Measurements from ENCODE around the gene GNAL.

GNAL gene

DNA sequence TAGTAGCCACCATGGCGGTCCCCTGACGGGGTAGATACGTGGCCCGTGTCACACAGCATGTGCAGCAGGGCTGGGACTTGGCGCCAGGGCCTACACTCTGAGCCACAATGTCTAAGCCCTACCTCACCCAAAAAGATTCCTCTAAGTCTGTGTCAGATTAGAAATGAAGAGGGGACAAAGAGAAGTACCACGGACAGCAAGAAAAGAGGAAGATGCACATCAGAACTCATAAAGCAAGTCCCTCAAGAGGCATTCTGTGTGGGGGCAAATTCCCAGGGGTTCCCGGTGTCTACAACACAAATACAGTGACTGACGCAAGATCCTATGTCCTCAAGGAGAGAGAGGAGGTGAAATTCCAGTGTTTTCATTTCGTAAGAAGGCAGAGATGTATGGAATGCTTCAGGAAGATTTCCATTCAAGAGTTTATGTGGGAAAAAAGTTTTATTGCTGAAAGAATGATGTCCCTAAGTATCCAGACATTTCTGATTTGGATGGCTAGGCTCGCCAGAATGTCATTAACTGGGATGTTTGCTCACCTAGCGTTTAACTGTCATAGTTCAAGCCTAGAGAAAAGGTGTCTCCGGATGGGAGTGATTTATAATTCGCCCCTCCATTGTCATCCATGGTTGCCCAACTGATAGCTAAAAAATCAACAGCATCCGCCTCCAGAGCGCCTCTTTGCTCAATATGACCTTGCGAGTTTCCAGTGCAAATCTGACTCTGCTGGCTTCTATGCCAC, 86.5 kb downstream of the GNAL start:
- no peak for DNase-seq

DNA sequence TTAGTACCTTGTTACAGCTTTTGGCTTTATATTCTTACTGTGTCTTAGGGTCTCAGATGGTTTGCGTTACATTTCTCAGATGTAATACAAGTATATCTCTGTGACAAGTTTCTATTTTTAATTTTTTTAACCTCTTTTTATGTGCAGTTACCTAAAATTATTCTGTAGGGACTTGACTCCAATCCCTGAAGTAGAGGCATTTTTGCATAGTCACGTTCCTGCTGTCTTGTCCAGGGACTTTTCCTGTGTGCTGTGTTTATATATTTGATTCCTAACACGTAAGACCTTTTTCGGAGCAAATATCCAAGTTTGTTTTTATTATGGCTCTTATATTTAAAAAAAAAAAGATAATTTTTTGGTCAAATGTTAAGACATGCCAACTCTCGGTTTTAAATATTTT, 91.0 kb downstream of the GNAL start:
- DNase-seq = no peak

DNA sequence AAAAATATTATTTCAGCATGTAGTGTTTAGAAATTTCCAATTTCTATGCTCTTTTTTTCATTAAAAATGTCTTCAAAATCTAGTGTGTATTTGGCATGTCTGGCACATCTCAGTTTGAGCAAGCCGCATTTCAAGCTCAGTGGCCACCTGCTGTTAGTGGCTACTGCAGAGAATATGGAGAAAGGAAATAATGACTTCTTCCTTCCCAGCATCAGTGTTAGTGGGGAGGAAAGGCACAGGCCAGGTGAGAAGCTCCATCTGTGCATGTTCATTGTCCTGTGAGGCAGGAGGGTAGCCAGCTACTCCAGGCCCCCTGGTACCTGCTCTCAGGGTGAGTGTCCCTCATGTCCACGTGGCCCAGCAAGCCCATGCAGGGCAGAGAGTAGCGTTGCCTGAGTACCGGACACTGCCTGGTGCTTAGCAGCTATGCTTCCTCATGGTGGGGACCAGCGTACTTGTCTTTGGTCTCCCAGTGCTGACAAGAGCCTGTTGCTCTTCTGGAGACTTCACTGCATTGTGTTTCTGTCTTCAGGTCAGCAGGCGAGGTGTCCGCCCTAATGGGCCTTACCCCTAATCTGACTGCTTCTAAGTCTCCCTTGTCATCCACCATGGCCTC, 94.8 kb downstream of the GNAL start:
- DNase-seq = no peak

DNA sequence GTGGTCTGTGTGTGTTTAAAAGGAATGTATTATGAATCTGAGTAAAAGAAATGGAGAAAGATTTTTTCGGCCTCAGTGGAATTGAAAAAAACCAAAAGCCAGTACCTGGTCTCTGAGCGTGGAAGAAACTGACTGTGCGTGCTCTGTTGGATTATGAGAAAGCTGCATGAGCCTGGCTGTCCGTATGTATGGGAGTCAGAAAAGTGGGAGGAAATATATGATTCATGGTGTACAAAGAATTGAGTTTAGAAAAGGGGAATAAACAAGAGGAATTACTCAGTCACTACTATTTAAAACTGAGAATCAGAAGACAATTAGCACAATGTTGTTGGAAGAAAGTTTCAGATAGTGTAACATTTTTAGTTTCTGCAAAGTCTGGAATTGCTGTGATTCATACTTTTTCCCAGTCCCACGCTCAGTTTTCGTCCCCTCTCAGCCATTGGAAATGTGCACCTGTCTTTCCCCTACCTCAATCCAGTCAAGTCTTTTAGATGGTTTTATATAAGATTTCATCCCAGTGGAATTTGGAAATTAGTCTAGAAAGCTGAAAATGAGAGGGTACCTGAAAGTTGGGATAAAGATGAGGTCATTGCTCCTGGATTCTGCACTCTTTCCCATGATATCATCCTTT, 95.7 kb downstream of the GNAL start:
- DNase-seq = no peak

DNA sequence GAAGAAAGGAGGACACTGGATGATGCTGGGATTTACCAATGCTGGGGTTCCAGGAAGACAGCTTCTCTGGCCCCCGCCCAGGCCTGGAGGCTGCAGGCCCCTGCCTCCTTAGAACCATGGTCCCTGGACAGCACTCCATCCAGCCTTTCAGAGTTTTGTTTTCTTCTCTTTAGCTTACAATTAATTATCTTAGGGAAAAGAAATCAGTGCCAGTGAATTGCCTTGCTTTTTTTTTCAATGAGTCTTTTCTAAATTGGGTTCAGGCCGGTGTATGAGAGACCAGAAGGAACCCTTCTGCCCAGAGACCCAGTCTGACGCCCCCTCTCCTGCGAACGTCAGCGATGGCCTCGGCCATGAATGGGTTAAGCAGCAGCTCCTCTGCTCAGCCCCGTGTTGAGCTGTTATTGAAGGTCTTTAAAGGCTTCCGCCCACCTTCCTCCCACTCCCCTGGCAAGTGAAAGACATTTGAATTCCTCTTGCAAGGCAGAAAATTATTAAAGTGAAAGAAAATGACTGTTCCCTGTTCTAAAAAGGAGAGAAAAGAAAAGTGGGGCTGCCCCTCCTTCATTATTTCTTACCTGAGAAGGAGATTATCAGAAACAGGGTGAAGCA, 96.5 kb downstream of the GNAL start:
- no peak for DNase-seq

DNA sequence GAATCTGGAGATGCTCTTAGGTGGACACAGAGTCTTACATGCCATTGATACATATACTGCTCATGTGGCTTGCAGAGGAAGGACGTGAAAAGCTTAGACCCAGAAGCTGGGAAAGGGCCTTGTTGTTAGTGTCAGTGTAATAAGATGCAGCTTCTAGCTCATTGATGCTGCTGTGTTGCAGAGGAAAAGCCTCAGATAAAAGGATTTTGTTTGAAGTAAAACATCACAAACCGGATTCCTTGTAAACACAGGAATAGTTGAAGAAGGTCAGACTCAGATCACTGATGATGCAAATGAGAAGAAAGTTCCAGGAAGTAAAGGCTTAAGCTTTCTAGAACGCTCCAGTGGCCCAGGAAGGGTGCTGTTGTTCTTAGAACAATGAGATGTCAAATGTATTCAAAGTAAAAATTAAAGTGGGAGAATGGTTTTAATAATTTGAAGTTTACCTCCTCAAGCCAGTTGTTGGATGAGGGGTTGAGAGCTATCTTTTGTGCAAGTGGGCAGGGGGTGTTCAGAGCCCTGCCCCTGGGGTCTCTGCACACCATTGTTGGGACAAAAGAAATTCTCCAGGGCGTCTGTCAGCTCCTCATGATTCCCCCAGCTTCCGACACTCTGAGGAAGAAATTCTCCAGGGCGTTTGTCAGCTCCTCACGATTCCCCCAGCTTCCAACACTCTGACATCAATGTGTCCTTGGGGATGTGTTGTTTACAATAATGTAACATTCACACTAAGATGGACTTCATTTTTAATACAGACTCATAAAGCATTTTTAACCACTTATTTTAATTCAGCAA, 100.8 kb downstream of the GNAL start:
- DNase-seq = no peak

DNA sequence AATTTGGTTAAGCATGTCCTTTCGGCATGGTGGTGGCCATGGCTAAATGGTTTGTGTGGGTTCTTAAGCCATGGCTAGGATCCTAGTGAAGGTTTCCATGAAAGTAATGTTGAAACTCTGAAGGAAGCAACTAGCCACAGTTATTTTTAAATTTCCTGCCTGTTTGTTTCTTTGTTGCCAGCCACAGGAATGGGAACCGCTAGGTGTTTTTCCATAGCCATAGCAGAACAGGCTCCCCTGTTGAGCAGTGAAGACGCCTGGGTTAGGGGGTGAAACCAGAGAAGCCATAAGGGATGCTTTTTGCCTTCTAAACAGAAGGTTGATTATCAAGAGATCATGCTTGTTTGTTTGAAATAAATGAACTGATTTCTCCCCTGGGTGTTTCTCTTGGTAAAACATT, 102.1 kb downstream of the GNAL start:
- DNase-seq = no peak

DNA sequence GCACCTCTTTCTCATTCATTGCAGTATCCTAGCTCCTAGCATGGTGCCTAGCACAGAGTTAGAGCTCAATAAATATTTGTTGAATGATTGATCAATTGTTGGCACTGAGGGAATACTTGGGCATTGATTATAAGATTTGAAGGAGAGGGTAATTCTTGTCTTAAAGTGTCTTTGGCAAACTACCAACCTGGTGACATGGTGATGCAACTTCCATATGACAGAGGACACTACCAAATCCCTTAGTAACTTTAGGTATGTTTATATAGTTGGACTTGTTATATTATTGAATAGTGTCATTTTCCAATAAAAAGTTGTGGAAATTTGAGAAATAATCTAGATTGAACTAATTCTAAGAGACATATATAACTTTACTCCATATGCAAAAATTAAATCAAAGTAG, 103.6 kb downstream of the GNAL start:
- no peak for DNase-seq

DNA sequence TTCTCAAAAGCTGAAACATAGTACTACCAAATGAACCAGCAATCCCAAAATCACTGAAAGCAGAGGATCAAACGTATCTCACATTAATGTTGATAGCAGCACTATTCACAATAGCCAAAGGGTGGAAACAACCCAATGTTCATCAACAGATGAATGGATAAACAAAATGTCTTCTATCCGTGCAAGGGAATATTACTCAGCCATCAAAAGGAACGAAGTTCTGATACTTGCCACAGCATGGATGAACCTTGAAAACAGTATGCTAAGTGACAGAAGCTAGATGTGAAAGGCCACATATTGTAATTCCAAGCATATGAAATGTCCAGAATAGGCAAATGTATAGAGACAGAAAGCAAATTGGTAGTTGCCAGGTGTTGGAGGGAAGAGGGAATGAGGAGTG, 105.1 kb downstream of the GNAL start:
- DNase-seq = no peak

DNA sequence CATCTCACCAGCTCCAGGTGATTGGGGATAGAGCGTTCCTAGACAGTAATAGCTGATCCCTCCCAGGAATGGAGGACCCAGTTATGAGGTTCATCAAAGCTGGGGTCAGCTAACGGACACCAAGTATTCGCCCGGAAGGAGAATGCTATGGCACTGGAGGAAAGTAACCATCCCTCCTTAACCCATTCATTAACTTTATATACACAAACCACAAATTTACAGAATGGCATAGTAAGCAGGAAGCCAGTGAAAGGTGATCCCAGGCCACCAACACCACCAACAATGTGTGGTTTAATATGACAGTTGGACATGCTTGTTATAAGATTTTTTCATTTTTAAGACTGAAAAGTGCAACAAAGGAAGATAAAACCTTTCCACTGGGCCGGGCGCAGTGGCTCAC, 106.9 kb downstream of the GNAL start:
- DNase-seq = no peak

DNA sequence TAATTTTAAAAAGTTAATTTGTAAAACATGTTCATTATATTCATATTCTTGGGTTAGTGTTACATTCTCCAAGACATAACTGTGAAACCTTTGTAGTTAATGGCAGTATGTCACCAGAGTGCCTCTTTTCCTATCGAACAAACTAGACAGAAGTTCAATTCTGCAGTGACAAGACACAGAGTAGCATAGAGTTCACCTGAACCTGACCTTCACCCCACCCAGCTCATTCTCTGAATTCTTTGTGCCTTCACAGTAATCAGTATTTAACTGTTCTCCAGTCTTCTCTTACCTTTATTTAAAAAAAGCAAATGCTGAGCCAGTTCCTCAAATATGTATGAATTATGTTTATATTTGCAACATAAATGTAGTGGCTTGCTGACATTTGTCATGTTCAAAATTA, 109.2 kb downstream of the GNAL start:
- DNase-seq = no peak

DNA sequence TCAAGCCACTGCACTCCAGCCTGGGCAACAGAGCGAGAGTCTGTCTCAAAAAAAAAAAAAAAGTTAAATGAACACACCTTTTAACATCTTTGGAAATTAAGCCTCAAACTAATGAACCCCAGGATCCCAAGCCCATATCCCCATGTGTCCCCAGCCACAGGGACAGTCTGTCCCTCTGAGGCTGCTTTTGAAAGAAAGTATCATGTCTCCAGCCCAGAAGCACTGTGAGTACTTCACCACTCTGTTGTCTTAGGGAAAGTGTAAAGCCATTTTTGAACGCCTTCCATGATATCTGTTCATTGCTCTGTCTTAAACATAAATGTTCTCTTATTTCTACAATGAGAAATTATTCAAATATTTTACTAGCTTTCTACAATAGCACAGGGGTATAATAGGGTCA, 110.0 kb downstream of the GNAL start:
- DNase-seq = no peak

DNA sequence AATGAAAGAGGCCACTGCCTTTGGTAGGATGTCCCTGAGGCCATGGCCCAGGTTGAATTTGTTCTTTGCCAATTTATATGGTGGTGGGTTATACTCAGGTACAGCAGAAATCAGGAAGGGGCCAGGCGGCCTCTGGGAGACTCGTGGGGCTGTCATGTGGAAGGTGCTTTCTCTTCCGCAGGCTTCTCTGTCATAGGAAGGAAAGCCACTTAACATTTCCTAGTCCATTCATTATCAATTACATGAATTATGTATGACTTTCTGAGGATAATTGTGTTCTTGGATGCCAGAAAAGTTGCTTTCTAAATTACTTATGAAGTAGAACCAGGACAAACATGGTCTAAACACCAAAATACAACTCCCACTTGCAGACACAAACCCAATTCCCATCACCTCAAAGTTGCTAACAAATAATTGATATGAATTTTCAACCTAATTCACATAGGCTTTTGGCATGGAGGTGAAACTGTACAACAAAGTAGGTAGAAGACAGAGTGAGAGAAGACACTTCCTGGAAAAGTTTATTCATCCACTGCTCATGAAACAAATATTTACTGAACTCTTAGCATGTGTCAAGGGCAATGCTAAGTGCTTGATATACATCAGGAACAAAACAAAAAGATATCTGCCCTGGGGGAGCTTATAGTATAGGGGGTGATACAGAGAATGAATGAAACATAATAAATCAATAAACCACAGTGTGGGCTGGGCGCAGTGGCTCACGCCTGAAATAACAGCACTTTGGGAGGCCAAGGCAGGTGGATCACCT, 111.7 kb downstream of the GNAL start:
- DNase-seq = no peak

DNA sequence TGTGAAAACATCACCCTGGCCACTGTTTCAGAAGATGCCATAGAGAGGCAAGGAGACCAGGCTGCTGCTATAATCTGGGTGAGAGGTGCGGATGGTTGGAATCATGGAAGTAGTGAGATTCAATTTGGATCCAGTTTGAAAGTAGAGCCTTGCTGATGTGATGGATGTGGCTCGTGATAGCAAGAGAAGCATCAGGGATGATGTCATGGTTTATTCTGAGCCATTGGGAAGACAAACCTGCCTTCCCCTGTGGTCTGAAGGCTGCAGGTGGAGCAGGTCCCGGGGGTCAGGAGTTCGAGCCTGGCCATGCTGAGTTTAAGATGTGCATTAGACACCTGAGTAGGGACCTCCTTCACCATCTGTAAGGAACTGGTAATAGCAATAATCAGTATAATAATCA, 112.5 kb downstream of the GNAL start:
- no peak for DNase-seq

DNA sequence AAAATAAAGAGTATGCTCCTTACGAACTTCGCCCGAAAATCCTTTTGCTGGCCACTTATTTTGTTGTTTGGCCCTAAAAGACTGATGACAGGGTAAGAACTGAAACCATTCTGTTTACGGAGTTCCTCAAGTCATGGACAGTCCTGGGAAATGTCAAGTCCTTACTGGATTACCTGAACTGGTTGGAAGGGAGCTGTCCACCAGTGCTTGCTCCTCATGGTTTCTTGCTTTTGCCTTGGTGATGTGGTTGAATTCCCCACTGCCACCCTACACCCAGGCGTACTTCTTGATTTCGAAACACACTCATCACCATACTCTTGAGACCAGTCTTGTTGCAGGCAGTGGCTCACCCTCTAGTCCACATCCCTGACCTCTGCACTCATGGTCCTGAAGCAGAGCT, 113.1 kb downstream of the GNAL start:
- no peak for DNase-seq

DNA sequence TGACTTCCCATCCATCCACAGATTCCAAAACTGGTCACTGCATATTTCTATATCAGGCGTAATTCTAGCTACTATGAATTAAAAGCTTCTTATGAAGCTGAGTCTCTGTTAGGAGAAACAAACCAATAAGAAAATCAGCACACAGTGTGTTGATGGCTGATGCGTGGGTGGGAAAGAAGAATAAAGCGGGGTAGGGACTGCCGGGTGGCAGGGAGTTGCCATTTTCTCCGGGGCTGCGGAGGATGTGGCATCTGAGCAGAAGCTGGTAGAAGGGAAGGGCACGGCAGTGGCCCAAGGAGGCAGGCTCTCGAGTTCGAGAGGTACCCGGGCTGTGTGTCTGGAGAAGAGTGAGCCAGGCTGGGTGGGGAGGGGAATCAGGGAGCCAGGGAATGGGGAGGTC, 113.5 kb downstream of the GNAL start:
- DNase-seq = no peak

DNA sequence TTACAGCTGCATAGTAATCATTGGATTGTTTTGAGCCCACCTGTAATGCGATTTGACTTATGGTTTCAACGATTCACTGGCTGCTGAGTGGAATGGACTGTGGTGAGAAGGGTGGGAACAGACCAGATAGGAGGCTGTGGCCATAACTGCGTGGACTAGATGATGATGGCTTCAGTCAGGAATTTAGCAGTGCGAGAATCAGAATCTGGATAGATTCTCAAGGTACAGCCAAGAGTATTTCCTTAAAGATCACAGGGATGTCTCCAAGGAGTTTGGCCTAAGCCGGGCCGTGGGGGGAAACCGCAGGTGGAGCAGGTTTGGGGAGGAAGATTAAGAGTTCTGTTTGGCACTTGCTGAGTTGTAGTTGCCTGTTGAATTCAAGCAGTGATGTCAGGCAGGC, 118.2 kb downstream of the GNAL start:
- no peak for DNase-seq

DNA sequence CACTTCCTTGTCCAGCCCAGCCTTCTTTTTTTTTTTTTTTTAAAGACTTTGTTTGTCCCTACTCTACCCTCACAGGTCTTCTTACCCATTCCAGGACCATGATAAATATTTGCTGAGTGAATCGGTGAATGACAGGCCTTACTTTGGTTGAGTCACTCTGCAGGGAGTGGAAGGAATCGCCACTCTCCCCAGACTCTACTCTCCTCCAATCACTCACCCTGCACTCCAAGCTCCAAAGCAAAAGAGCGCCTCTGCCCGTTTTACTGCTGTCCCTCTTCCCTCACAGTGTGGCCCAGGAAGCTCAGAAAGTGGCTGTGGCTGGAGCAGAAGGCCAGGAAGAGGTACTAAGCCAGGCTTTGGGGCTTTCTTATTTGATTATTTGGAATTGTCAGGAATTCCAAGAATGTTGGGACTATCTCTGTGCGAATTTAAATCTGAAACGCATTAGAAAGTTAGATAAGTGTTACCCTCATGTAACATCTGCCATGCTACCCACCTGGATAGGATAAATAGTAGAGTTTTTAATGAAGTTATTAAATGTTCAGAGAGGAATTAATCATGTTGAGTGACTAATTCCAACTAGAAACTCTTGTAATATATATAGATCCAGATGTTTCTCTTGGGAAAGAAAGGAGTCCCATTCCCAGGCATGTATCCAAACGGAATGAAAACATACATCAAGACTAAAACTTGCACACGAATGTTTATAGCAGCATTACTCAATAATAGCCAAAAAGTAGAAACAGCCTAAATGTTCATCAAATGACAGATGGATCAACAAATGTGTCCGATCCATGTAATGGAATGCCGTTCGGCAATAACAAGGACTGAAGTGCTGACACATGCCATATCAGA, 119.2 kb downstream of the GNAL start:
- no peak for DNase-seq

DNA sequence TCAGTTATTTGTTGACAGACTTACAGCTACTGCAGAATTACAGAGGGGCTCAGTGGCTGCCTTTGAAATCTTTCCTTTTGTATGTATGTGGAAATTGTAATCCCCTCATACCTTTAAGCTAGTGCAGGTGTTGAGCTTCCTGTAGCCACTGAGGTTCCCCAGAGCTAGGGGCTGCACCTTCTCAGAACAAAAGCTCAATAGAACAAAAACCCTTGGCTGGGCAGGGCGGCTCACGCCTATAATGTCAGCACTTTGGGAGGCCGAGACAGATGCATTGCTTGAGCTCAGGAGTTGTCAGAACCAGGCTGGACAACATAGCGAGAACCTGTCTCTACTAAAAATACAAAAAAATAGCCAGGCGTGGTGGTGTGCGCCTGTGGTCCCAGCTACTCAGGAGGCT, 120.8 kb downstream of the GNAL start:
- DNase-seq = no peak

DNA sequence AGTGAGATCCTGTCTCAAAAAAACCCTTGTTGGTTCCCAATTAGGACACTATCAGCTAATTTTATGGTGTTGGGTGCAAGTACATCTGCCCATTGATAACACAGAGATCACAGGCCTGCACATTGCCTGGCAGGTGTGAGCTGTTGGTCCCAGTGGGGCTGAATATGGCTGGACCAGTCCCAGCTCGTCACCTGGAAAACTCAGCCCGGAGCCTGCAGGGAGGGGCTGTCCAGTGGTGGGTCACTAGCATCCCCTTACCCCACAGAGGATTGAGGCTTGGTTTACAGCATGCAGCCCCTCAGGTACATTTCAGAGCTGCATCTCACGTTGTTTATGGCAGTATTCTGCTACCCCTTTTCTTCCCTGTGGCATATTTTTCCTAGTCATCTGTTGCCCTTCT, 121.3 kb downstream of the GNAL start:
- DNase-seq = no peak

DNA sequence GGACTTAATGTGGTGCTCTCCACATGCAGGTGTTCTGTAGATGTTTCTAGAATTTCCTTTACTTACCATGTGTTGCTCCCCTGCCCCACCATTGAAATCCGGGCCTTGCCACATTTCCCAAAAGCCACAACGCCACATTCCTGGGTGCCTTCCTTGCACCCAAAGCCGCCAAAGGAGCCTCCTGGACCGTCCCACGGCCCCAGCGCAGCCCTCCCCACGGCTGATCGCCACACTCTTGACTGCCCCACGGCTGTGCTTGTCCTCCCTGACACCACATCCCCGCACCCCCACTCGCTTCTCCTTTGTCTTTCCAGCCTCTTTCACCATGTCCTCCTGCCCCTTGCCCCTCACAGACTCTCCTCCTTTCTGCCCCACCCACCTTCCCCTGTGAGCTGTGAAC, 121.9 kb downstream of the GNAL start:
- no peak for DNase-seq

DNA sequence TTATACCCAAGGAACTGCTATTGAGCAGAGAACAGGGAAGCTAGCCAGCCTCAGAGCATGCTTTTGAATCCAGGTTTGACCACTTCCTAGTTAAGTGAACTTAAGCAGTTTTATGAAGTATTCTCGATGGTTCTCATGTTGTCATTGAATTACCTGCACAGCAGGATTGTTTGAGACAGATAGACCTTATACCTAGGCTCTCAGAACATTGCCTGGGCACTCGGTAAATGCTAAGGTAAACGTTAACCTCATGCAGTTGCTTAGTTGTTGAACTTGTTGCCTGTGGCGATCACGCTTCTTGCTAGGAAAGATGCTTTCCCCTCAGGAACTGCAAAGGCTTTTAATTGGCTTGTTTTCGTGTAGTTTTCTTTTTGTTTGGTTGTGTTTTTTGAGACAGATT, 128.2 kb downstream of the GNAL start:
- no peak for DNase-seq
